Activated CD4-positive, alpha-beta T cell treated with anti-CD3 and anti-CD28 coated beads, Interleukin-2, amount 10 ng/mL, durations not matched to agents 24 days and 14 days (primary cell): ENCODE results near the gene CDH4. TPM values are rescaled to one million over a fixed set of nuclear protein-coding genes. Genes with fewer than 3 reads are reported as not detected.
"Not testable (repeated sequence)": the region's sequence is repeated elsewhere in the genome, so short reads cannot be mapped to it uniquely, and the experiment has no call there.

Experiments
- DNase-seq: peaks from one replicate; pipeline ENCODE4 v3.0.0; 2022
- H3K27ac Mint-ChIP-seq: one replicate; pipeline ENCODE4 v1.8.0; 2022; ENCODE audit warnings: mild to moderate bottlenecking, mixed read lengths
- H3K27me3 Mint-ChIP-seq: one replicate; pipeline ENCODE4 v1.8.0; 2022; ENCODE audit warnings: mixed read lengths
- H3K36me3 Mint-ChIP-seq: one replicate; pipeline ENCODE4 v1.8.0; 2022; ENCODE audit warnings: low read depth, mild to moderate bottlenecking, mixed read lengths
- H3K4me1 Mint-ChIP-seq: one replicate; pipeline ENCODE4 v1.8.0; 2021; ENCODE audit warnings: mixed read lengths
- H3K4me3 Mint-ChIP-seq: one replicate; pipeline ENCODE4 v1.8.0; 2022; ENCODE audit warnings: mild to moderate bottlenecking, moderate library complexity, mixed read lengths
- H3K9me3 Mint-ChIP-seq: one replicate; pipeline ENCODE4 v1.8.0; 2021; ENCODE audit warnings: mixed read lengths
- intact Hi-C: fragments of 100-400 bp; cut with micrococcal nuclease; formaldehyde crosslinking; loops from one replicate; pipeline ENCODE4 v1.15.1; 2023
- total RNA-seq: library from RNA; stranded (reverse); gene quantifications from 2 replicates; pipeline ENCODE4 v1.2.3, GENCODE V29; 2022

CDH4 gene
- total RNA-seq, 1 donor from 2014 or later, result not detected

- DNase-seq, H3K4me3 Mint-ChIP-seq, H3K36me3 Mint-ChIP-seq, intact Hi-C loops, H3K9me3 Mint-ChIP-seq, H3K27me3 Mint-ChIP-seq, H3K4me1 Mint-ChIP-seq, H3K27ac Mint-ChIP-seq: not testable (repeated sequence)
These were observed 154.7 kb downstream of the CDH4 start for GRCh38 chr20:61406773-61407172.

- H3K36me3 Mint-ChIP-seq, result no peaks in the 10 kb centered on the region
- H3K27me3 Mint-ChIP-seq, result no peaks in the 10 kb centered on the region
- no peaks in the 10 kb centered on the region for H3K4me1 Mint-ChIP-seq
- H3K4me3 Mint-ChIP-seq, result no peak overlapping the region
- intact Hi-C loops, result no loop called here
- H3K9me3 Mint-ChIP-seq, result peaks cover 7% of the 10 kb centered on the region
- no peak overlapping the region for H3K27ac Mint-ChIP-seq
- no peak for DNase-seq
These were observed 155.5 kb downstream of the CDH4 start for GRCh38 chr20:61407561-61407960.

- H3K27me3 Mint-ChIP-seq, result no peaks in the 10 kb centered on the region
- DNase-seq, result no peak
- no peak overlapping the region for H3K4me3 Mint-ChIP-seq
- no peak overlapping the region for H3K27ac Mint-ChIP-seq
- H3K4me1 Mint-ChIP-seq, result no peaks in the 10 kb centered on the region
- peaks cover 7% of the 10 kb centered on the region for H3K9me3 Mint-ChIP-seq
- no peaks in the 10 kb centered on the region for H3K36me3 Mint-ChIP-seq
- intact Hi-C loops, result no loop called here
These were observed 157.1 kb downstream of the CDH4 start for GRCh38 chr20:61408951-61409740.

- intact Hi-C loops, result no loop called here
- Mint-ChIP-seq H3K4me3 (no peak overlapping the region), H3K4me1 (no peaks in the 10 kb centered on the region), H3K27me3 (no peaks in the 10 kb centered on the region), H3K36me3 (no peaks in the 10 kb centered on the region), H3K27ac (no peak overlapping the region), H3K9me3 (peaks cover 7% of the 10 kb centered on the region)
- no peak for DNase-seq
These were observed 159.7 kb downstream of the CDH4 start for GRCh38 chr20:61411743-61412142.

- H3K4me3 Mint-ChIP-seq, result no peak overlapping the region
- no peak for DNase-seq
- no peaks in the 10 kb centered on the region for H3K36me3 Mint-ChIP-seq
- H3K27me3 Mint-ChIP-seq, result no peaks in the 10 kb centered on the region
- intact Hi-C loops, result no loop called here
- H3K27ac Mint-ChIP-seq, result no peak overlapping the region
- H3K4me1 Mint-ChIP-seq, result no peaks in the 10 kb centered on the region
- H3K9me3 Mint-ChIP-seq, result no peaks in the 10 kb centered on the region
These were observed 161.7 kb downstream of the CDH4 start for GRCh38 chr20:61413752-61414151.

GRCh38 chr20:61414455-61414991 lies 162.5 kb downstream of the CDH4 start:
- intact Hi-C loops, result no loop called here

GRCh38 chr20:61416546-61416945 lies 164.5 kb downstream of the CDH4 start:
- Mint-ChIP-seq H3K36me3 (no peaks in the 10 kb centered on the region), H3K9me3 (no peaks in the 10 kb centered on the region), H3K27me3 (no peaks in the 10 kb centered on the region), H3K4me1 (no peaks in the 10 kb centered on the region), H3K27ac (no peak overlapping the region), H3K4me3 (no peak overlapping the region)
- intact Hi-C loops, result no loop called here
- no peak for DNase-seq

More at GRCh38 chr20:61414455-61414991, 162.5 kb downstream of the CDH4 start:
- H3K27ac Mint-ChIP-seq, result no peak overlapping the region
- no peaks in the 10 kb centered on the region for H3K9me3 Mint-ChIP-seq
- H3K4me3 Mint-ChIP-seq, result no peak overlapping the region
- H3K4me1 Mint-ChIP-seq, result no peaks in the 10 kb centered on the region
- H3K27me3 Mint-ChIP-seq, result no peaks in the 10 kb centered on the region
- no peaks in the 10 kb centered on the region for H3K36me3 Mint-ChIP-seq
- DNase-seq, result no peak

GRCh38 chr20:61417221-61417941 lies 165.3 kb downstream of the CDH4 start:
- Mint-ChIP-seq H3K4me3 (no peak overlapping the region), H3K9me3 (no peaks in the 10 kb centered on the region), H3K27me3 (no peaks in the 10 kb centered on the region), H3K4me1 (no peaks in the 10 kb centered on the region), H3K27ac (no peak overlapping the region), H3K36me3 (no peaks in the 10 kb centered on the region)
- DNase-seq, result no peak
- intact Hi-C loops, result no loop called here

GRCh38 chr20:61419010-61419409 lies 166.9 kb downstream of the CDH4 start:
- Mint-ChIP-seq H3K27me3 (no peaks in the 10 kb centered on the region), H3K36me3 (no peaks in the 10 kb centered on the region), H3K27ac (no peak overlapping the region), H3K4me3 (no peak overlapping the region), H3K9me3 (no peaks in the 10 kb centered on the region), H3K4me1 (no peaks in the 10 kb centered on the region)
- no peak for DNase-seq
- intact Hi-C loops, result no loop called here

- no peak overlapping the region for H3K27ac Mint-ChIP-seq
- H3K27me3 Mint-ChIP-seq, result no peaks in the 10 kb centered on the region
- no peaks in the 10 kb centered on the region for H3K36me3 Mint-ChIP-seq
- no peak for DNase-seq
- intact Hi-C loops, result no loop called here
- no peaks in the 10 kb centered on the region for H3K4me1 Mint-ChIP-seq
- H3K4me3 Mint-ChIP-seq, result no peak overlapping the region
- no peaks in the 10 kb centered on the region for H3K9me3 Mint-ChIP-seq
These were observed 167.4 kb downstream of the CDH4 start for GRCh38 chr20:61419501-61419900.

GRCh38 chr20:61420056-61420455 lies 168.0 kb downstream of the CDH4 start:
- no peak overlapping the region for H3K27ac Mint-ChIP-seq
- intact Hi-C loops, result no loop called here
- H3K4me3 Mint-ChIP-seq, result no peak overlapping the region
- no peak for DNase-seq
- H3K27me3 Mint-ChIP-seq, result no peaks in the 10 kb centered on the region
- H3K36me3 Mint-ChIP-seq, result no peaks in the 10 kb centered on the region
- H3K4me1 Mint-ChIP-seq, result no peaks in the 10 kb centered on the region
- no peaks in the 10 kb centered on the region for H3K9me3 Mint-ChIP-seq

GRCh38 chr20:61420781-61421180 lies 168.7 kb downstream of the CDH4 start:
- DNase-seq, result no peak
- Mint-ChIP-seq H3K27ac (no peak overlapping the region), H3K9me3 (no peaks in the 10 kb centered on the region), H3K36me3 (no peaks in the 10 kb centered on the region), H3K4me3 (no peak overlapping the region), H3K4me1 (no peaks in the 10 kb centered on the region), H3K27me3 (no peaks in the 10 kb centered on the region)
- intact Hi-C loops, result no loop called here

GRCh38 chr20:61422636-61423425 lies 170.8 kb downstream of the CDH4 start:
- H3K4me3 Mint-ChIP-seq, result no peak overlapping the region
- H3K4me1 Mint-ChIP-seq, result no peaks in the 10 kb centered on the region
- no peaks in the 10 kb centered on the region for H3K9me3 Mint-ChIP-seq
- intact Hi-C loops, result no loop called here
- H3K36me3 Mint-ChIP-seq, result no peaks in the 10 kb centered on the region
- no peaks in the 10 kb centered on the region for H3K27me3 Mint-ChIP-seq
- no peak overlapping the region for H3K27ac Mint-ChIP-seq
- no peak for DNase-seq
